ENCODE results near the gene EDIL3. TPM values are rescaled to one million over a fixed set of nuclear protein-coding genes. Genes with fewer than 3 reads are reported as not detected.
"Not testable (repeated sequence)": the region's sequence is repeated elsewhere in the genome, so short reads cannot be mapped to it uniquely, and the experiment has no call there.

EDIL3 gene
- total RNA-seq, 1 experiment from 2014 or later: 17.6 TPM

GRCh38 chr5:84299959-84300358, 84.7 kb downstream of the EDIL3 start:
- intact Hi-C loops (cut with micrococcal nuclease; ENCODE audit: unreplicated experiment) (no loop called here), in situ Hi-C loops (cut with HindIII; ENCODE audit: low pct_unique_long_range_greater_than_20kb, low sequenced_read_pairs) (no loop called here)
- Histone ChIP-seq H3K9me3 (ENCODE audit: control insufficient read depth, insufficient read depth, low read depth, low read length) (no peaks in the 10 kb centered on the region), H3K4me3 (ENCODE audit: low read depth in 2 of 2, low read length in 2 of 2) (no peak overlapping the region), H3K27ac (ENCODE audit: low read length) (no peak overlapping the region), H3K36me3 (ENCODE audit: control insufficient read depth, insufficient read depth, low read length) (no peaks in the 10 kb centered on the region), H3K27me3 (ENCODE audit: control insufficient read depth, insufficient read depth, low read length) (no peaks in the 10 kb centered on the region), H3K4me1 (ENCODE audit: control insufficient read depth, insufficient read depth, low read length) (no peaks in the 10 kb centered on the region)
- DNase-seq (ENCODE audit: low read depth, low spot score) (no peak), ATAC-seq (no peak)
- BruUV-seq (replicated peaks): no TSS peak
- ChIA-PET CTCF (no interaction called here), POLR2A (no interaction called here)
- TF ChIP-seq, protein P1, sequence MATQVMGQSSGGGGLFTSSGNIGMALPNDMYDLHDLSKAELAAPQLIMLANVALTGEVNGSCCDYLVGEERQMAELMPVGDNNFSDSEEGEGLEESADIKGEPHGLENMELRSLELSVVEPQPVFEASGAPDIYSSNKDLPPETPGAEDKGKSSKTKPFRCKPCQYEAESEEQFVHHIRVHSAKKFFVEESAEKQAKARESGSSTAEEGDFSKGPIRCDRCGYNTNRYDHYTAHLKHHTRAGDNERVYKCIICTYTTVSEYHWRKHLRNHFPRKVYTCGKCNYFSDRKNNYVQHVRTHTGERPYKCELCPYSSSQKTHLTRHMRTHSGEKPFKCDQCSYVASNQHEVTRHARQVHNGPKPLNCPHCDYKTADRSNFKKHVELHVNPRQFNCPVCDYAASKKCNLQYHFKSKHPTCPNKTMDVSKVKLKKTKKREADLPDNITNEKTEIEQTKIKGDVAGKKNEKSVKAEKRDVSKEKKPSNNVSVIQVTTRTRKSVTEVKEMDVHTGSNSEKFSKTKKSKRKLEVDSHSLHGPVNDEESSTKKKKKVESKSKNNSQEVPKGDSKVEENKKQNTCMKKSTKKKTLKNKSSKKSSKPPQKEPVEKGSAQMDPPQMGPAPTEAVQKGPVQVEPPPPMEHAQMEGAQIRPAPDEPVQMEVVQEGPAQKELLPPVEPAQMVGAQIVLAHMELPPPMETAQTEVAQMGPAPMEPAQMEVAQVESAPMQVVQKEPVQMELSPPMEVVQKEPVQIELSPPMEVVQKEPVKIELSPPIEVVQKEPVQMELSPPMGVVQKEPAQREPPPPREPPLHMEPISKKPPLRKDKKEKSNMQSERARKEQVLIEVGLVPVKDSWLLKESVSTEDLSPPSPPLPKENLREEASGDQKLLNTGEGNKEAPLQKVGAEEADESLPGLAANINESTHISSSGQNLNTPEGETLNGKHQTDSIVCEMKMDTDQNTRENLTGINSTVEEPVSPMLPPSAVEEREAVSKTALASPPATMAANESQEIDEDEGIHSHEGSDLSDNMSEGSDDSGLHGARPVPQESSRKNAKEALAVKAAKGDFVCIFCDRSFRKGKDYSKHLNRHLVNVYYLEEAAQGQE (IDR thresholded peaks at IDR 0.05; ENCODE audit: insufficient read depth in 1 of 2, low read depth in 2 of 2, low read length in 1 of 2): no peak
- no peak for TF ChIP-seq POLR2AphosphoS5 (IDR thresholded peaks at IDR 0.05; ENCODE audit: low read depth, low read length)
- no peak for TF ChIP-seq SIN3A (IDR thresholded peaks at IDR 0.05; ENCODE audit: borderline replicate concordance, insufficient read depth, low read depth, low read length)
- TF ChIP-seq CTCF (IDR thresholded peaks at IDR 0.05): no peak
- TF ChIP-seq TCF7L2 (IDR thresholded peaks at IDR 0.05; ENCODE audit: low read depth, low read length): no peak

DNA sequence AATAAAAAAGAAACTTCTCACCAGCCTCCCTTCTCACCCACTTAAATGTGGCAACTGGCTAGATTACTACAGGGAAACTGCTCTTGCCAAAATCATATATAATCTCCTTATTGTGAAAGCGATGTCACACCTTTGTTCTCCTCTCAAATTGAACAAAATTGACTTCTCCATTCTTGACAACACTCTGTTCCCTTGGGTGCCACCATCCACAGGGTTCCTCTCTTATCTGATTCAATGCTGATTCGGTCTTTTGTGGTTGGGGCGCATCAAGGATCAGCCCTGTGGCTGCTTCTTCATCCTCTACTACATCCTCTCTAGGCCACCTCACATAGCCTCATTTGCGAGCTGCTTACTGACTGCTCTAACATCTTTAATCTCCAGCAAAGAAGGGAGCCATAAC, 86.1 kb downstream of the EDIL3 start:
- Histone ChIP-seq H3K4me3 (ENCODE audit: low read depth in 2 of 2, low read length in 2 of 2) (no peak overlapping the region), H3K36me3 (ENCODE audit: control insufficient read depth, insufficient read depth, low read length) (no peaks in the 10 kb centered on the region), H3K4me1 (ENCODE audit: control insufficient read depth, insufficient read depth, low read length) (no peaks in the 10 kb centered on the region), H3K27ac (ENCODE audit: low read length) (no peak overlapping the region), H3K9me3 (ENCODE audit: control insufficient read depth, insufficient read depth, low read depth, low read length) (no peaks in the 10 kb centered on the region), H3K27me3 (ENCODE audit: control insufficient read depth, insufficient read depth, low read length) (no peaks in the 10 kb centered on the region)
- TF ChIP-seq SIN3A (IDR thresholded peaks at IDR 0.05; ENCODE audit: borderline replicate concordance, insufficient read depth, low read depth, low read length): no peak
- TF ChIP-seq POLR2AphosphoS5 (IDR thresholded peaks at IDR 0.05; ENCODE audit: low read depth, low read length): no peak
- TF ChIP-seq CTCF (IDR thresholded peaks at IDR 0.05): no peak
- no peak for TF ChIP-seq TCF7L2 (IDR thresholded peaks at IDR 0.05; ENCODE audit: low read depth, low read length)
- TF ChIP-seq, protein P1 (IDR thresholded peaks at IDR 0.05; ENCODE audit: insufficient read depth in 1 of 2, low read depth in 2 of 2, low read length in 1 of 2): no peak
- no TSS peak for BruUV-seq (replicated peaks)
- DNase-seq (ENCODE audit: low read depth, low spot score): no peak
- no peak for ATAC-seq
- in situ Hi-C loops (cut with HindIII; ENCODE audit: low pct_unique_long_range_greater_than_20kb, low sequenced_read_pairs): no loop called here
- intact Hi-C loops (cut with micrococcal nuclease; ENCODE audit: unreplicated experiment): no loop called here
- POLR2A ChIA-PET: no interaction called here
- CTCF ChIA-PET: no interaction called here

GRCh38 chr5:84297641-84298040, 87.0 kb downstream of the EDIL3 start:
- POLR2A ChIA-PET; ATAC-seq; CTCF ChIA-PET; intact Hi-C loops (cut with micrococcal nuclease; ENCODE audit: unreplicated experiment); H3K4me3 ChIP-seq (ENCODE audit: low read depth in 2 of 2, low read length in 2 of 2); H3K27me3 ChIP-seq (ENCODE audit: control insufficient read depth, insufficient read depth, low read length); H3K36me3 ChIP-seq (ENCODE audit: control insufficient read depth, insufficient read depth, low read length); in situ Hi-C loops (cut with HindIII; ENCODE audit: low pct_unique_long_range_greater_than_20kb, low sequenced_read_pairs); DNase-seq (ENCODE audit: low read depth, low spot score); H3K4me1 ChIP-seq (ENCODE audit: control insufficient read depth, insufficient read depth, low read length); H3K9me3 ChIP-seq (ENCODE audit: control insufficient read depth, insufficient read depth, low read depth, low read length); BruUV-seq (replicated peaks); H3K27ac ChIP-seq (ENCODE audit: low read length): not testable (repeated sequence)
